SK-N-SH (cell line): ENCODE data around the gene SLC10A7. TPM values are rescaled to one million over a fixed set of nuclear protein-coding genes. Genes with fewer than 3 reads are reported as not detected.

Experiments
- CTCF ChIA-PET: fragments of 300-600, 350-600 bp; formaldehyde crosslinking; extraction: SDS; loops from one replicate; lab custom pipeline; 2021; lab: Yijun Ruan, JAX
- POLR2A ChIA-PET: fragments of 350-600 bp; sonication (Branson Sonifier 250); formaldehyde crosslinking; extraction: SDS; loops from one replicate; lab custom pipeline; 2020; ENCODE audit warnings: antibody characterized with exemption, inconsistent platforms; lab: Yijun Ruan, JAX
- DNase-seq: peaks from one replicate; pipeline ENCODE4 v3.0.0; 2012
- H2AFZ ChIP-seq: fragments of 200-600 bp; sonication (generic); 2 replicates; pipeline ENCODE4 v1.8.1; 2016; ENCODE audit warnings: antibody characterized with exemption, mild to moderate bottlenecking, low read depth
- H3F3A ChIP-seq: fragments of 200-600 bp; sonication (generic); replicated peaks from 2 replicates; pipeline ENCODE3; 2016; ENCODE audit warnings: antibody characterized with exemption, mild to moderate bottlenecking; ENCODE audit not compliant: insufficient read depth
- H3K27ac ChIP-seq, 2 experiments: fragments of 200-500 bp in 1 of 2; fragments of 200-600 bp in 1 of 2; sonication (Bioruptor generic) in 1 of 2; sonication (generic), shearing (Covaris generic) in 1 of 2; 2 replicates each; pipeline versions ENCODE4 v1.5.1 to v1.6.1; 2014 to 2016; ENCODE audit warnings: low read depth in 2 of 2, inconsistent platforms in 1 of 2, low read length in 1 of 2, mild to moderate bottlenecking in 1 of 2, mixed read lengths in 1 of 2
- H3K27me3 ChIP-seq: fragments of 200-600 bp; sonication (generic), shearing (Covaris generic); 2 replicates; pipeline ENCODE4 v1.6.1; 2016; ENCODE audit warnings: mixed run types; ENCODE audit not compliant: insufficient read depth
- H3K36me3 ChIP-seq, 2 experiments: fragments of 200-500 bp in 1 of 2; fragments of 200-600 bp in 1 of 2; sonication (Bioruptor generic) in 1 of 2; sonication (generic) in 1 of 2; replicated peaks in 1 of 2; 2 replicates each; pipeline versions ENCODE3 to v1.5.1; 2014 to 2016; ENCODE audit warnings: low read length in 1 of 2, mild to moderate bottlenecking in 1 of 2; ENCODE audit not compliant: insufficient read depth in 2 of 2, control insufficient read depth in 1 of 2
- H3K4me1 ChIP-seq, 2 experiments: fragments of 200-500 bp in 1 of 2; fragments of 200-600 bp in 1 of 2; sonication (Bioruptor generic) in 1 of 2; sonication (generic), shearing (Covaris generic) in 1 of 2; 2 replicates each; pipeline versions ENCODE4 v1.5.1 to v1.6.1; 2014 to 2016; ENCODE audit warnings: low read depth in 1 of 2, low read length in 1 of 2, mixed run types in 1 of 2; ENCODE audit not compliant: insufficient read depth in 2 of 2, control insufficient read depth in 1 of 2
- H3K4me2 ChIP-seq: fragments of 200-600 bp; sonication (generic), shearing (Covaris generic); 2 replicates; pipeline ENCODE4 v1.6.1; 2017; ENCODE audit warnings: mixed run types
- H3K4me3 ChIP-seq, 2 experiments: fragments of 200-500 bp in 1 of 2; fragments of 200-600 bp in 1 of 2; sonication (Bioruptor generic) in 1 of 2; sonication (generic), shearing (Covaris generic) in 1 of 2; 2 replicates each; pipeline versions ENCODE4 v1.5.1 to v1.8.1; 2014 to 2016; ENCODE audit warnings: low read depth in 2 of 2, inconsistent platforms in 1 of 2, low read length in 1 of 2, mild to moderate bottlenecking in 1 of 2, mixed read lengths in 1 of 2, moderate library complexity in 1 of 2
- H3K79me2 ChIP-seq: fragments of 200-600 bp; sonication (generic); 2 replicates; pipeline ENCODE4 v1.8.1; 2017; ENCODE audit warnings: mild to moderate bottlenecking; ENCODE audit not compliant: insufficient read depth
- H3K9ac ChIP-seq: fragments of 200-600 bp; sonication (generic); 2 replicates; pipeline ENCODE4 v1.6.1; 2017; ENCODE audit warnings: mixed run types
- H3K9me2 ChIP-seq: fragments of 200-600 bp; sonication (generic); 2 replicates; pipeline ENCODE4 v1.6.1; 2017; ENCODE audit warnings: mixed run types
- H3K9me3 ChIP-seq: fragments of 200-600 bp; sonication (generic); 2 replicates; pipeline ENCODE4 v1.6.1; 2017; ENCODE audit warnings: mixed run types, mild to moderate bottlenecking, moderate library complexity
- H4K20me1 ChIP-seq: fragments of 200-600 bp; sonication (generic); 2 replicates; pipeline ENCODE4 v1.6.1; 2017; ENCODE audit warnings: mild to moderate bottlenecking, mixed run types; ENCODE audit not compliant: insufficient read depth
- CHD2 ChIP-seq: fragments of 150-350 bp; IDR thresholded peaks from 2 replicates; pipeline ENCODE4 v1.6.1; 2018; ENCODE audit warnings: low read length; ENCODE audit not compliant: partially characterized antibody
- CTCF ChIP-seq: fragments of 200-600 bp; sonication (generic); IDR thresholded peaks from 2 replicates; pipeline ENCODE4 v1.6.1; 2017; ENCODE audit warnings: antibody characterized with exemption, mild to moderate bottlenecking, moderate library complexity
- FOXJ3 ChIP-seq: sonication (generic); formaldehyde crosslinking; IDR thresholded peaks from 2 replicates; pipeline ENCODE4 v1.5.1; 2020; ENCODE audit warnings: mild to moderate bottlenecking, missing genetic modification reagents
- IRF3 ChIP-seq: fragments of 150-350 bp; IDR thresholded peaks from 2 replicates; pipeline ENCODE4 v1.6.1; 2016; ENCODE audit warnings: mild to moderate bottlenecking, low read depth, low read length
- JUND ChIP-seq: IDR thresholded peaks from 2 replicates; pipeline ENCODE4 v1.4.0; 2012
- MAX ChIP-seq: IDR thresholded peaks from 2 replicates; pipeline ENCODE4 v1.4.0; 2012; ENCODE audit warnings: low read depth
- PBX3 ChIP-seq: IDR thresholded peaks from 2 replicates; pipeline ENCODE4; 2012
- RCOR1 ChIP-seq: fragments of 150-350 bp; IDR thresholded peaks from 2 replicates; pipeline ENCODE4 v1.6.1; 2017; ENCODE audit warnings: antibody characterized with exemption, low read length
- REST ChIP-seq: IDR thresholded peaks from 2 replicates; pipeline ENCODE4 v1.6.1; 2012; ENCODE audit warnings: mild to moderate bottlenecking, low read depth, low read length, moderate library complexity
- RFX5 ChIP-seq: IDR thresholded peaks from 2 replicates; pipeline ENCODE4 v1.6.1; 2012; ENCODE audit warnings: mild to moderate bottlenecking, improper control_type of control experiment, low read length
- SIN3A ChIP-seq: IDR thresholded peaks from 2 replicates; pipeline ENCODE4 v1.6.1; 2012; ENCODE audit warnings: low read depth, mild to moderate bottlenecking, low read length, moderate library complexity, borderline replicate concordance
- TAF1 ChIP-seq: IDR thresholded peaks from 2 replicates; pipeline ENCODE4 v1.6.1; 2012; ENCODE audit warnings: low read depth, mild to moderate bottlenecking, low read length, moderate library complexity, borderline replicate concordance
- TCF12 ChIP-seq: IDR thresholded peaks from 2 replicates; pipeline ENCODE4 v1.4.0; 2012
- TEAD4 ChIP-seq: IDR thresholded peaks from 2 replicates; pipeline ENCODE4 v1.4.0; 2012; ENCODE audit warnings: mild to moderate bottlenecking, borderline replicate concordance; ENCODE audit not compliant: insufficient read depth
- USF1 ChIP-seq: IDR thresholded peaks from 2 replicates; pipeline ENCODE4 v1.4.0; 2012; ENCODE audit warnings: low read depth, borderline replicate concordance
- WGBS: methylation state at CpG from one replicate; pipeline ENCODE4 v1.1.6; 2017; ENCODE audit warnings: low lambda C conversion rate; 5-methylcytosine and 5-hydroxymethylcytosine counted together
- polyA plus RNA-seq, 3 experiments: library from polyadenylated mRNA; depleted of rRNA; stranded (reverse); fragments of >200 nt; gene quantifications; 2 replicates each; pipeline ENCODE4 v1.2.3, GENCODE V29; 2012

SLC10A7 gene
- polyA plus RNA-seq, 1 of the 3 experiments (the other 2 are of a cell fraction) = 3.3 TPM

GRCh38 chr4:146302822-146303221 lies 218.9 kb downstream of the SLC10A7 start:
- no peak for TF ChIP-seq MAX
- TF ChIP-seq REST = no peak
- TF ChIP-seq USF1 = no peak
- no peak for TF ChIP-seq TCF12
- TF ChIP-seq RFX5 = no peak
- no peak for TF ChIP-seq FOXJ3
- no peak for TF ChIP-seq IRF3
- TF ChIP-seq CHD2 = no peak
- TF ChIP-seq RCOR1 = no peak
- no peak for TF ChIP-seq TAF1
- no peak for TF ChIP-seq JUND
- TF ChIP-seq PBX3 = no peak
- no peak for TF ChIP-seq TEAD4
- TF ChIP-seq CTCF = no peak
- no peak for TF ChIP-seq SIN3A
- TF ChIP-seq, all 33 proteins: peak for 0
- H3K79me2 ChIP-seq = no peaks in the 10 kb centered on the region
- H3K4me1 ChIP-seq = no peaks in the 10 kb centered on the region; a peak in 1 of 4 replicates
- H3K4me3 ChIP-seq = no peak overlapping the region
- no peaks in the 10 kb centered on the region for H3K9me2 ChIP-seq
- no peaks in the 10 kb centered on the region for H3K27me3 ChIP-seq
- H3F3A ChIP-seq = no peaks in the 10 kb centered on the region
- no peaks in the 10 kb centered on the region for H3K36me3 ChIP-seq
- WGBS = 73% methylated on average over 2 of the region's 2 CpGs
- no peak overlapping the region for H2AFZ ChIP-seq
- DNase-seq = no peak
- POLR2A ChIA-PET = no interaction called here
- no peak overlapping the region for H3K9ac ChIP-seq
- H3K9me3 ChIP-seq = no peaks in the 10 kb centered on the region
- no peak overlapping the region for H3K27ac ChIP-seq
- H3K4me2 ChIP-seq = no peak overlapping the region
- CTCF ChIA-PET = no interaction called here
- no peaks in the 10 kb centered on the region for H4K20me1 ChIP-seq
